Endodermal cell (in vitro differentiated cells): Measurements from ENCODE around the gene NUDT22. TPM values are rescaled to one million over a fixed set of nuclear protein-coding genes. Genes with fewer than 3 reads are reported as not detected.

Experiments used
- DNase-seq: peaks from one replicate; pipeline ENCODE4 v3.0.0-alpha.2; 2017
- H3K27ac ChIP-seq: 2 replicates; pipeline ENCODE4 v1.5.1; 2013; ENCODE audit warnings: mild to moderate bottlenecking, low read depth, low read length, moderate library complexity
- H3K27me3 ChIP-seq: 2 replicates; pipeline ENCODE4 v1.6.1; 2013; ENCODE audit warnings: mild to moderate bottlenecking, low read length, moderate library complexity; ENCODE audit not compliant: insufficient read depth, control insufficient read depth, poor library complexity, severe bottlenecking
- H3K36me3 ChIP-seq: 2 replicates; pipeline ENCODE4 v1.7.0; 2013; ENCODE audit warnings: mild to moderate bottlenecking, low read length, moderate library complexity; ENCODE audit not compliant: control insufficient read depth, insufficient read depth
- H3K4me1 ChIP-seq: one replicate; pipeline ENCODE4 v1.7.0; 2013; ENCODE audit warnings: low read length; ENCODE audit not compliant: control insufficient read depth, insufficient read depth
- H3K4me3 ChIP-seq: 2 replicates; pipeline ENCODE4 v1.5.1; 2013; ENCODE audit warnings: mild to moderate bottlenecking, low read length, moderate library complexity
- H3K9ac ChIP-seq: 2 replicates; pipeline ENCODE4 v1.6.1; 2013; ENCODE audit warnings: mild to moderate bottlenecking, low read length, moderate library complexity; ENCODE audit not compliant: poor library complexity, severe bottlenecking; ENCODE audit errors: extremely low read depth
- H3K9me3 ChIP-seq: 2 replicates; pipeline ENCODE4 v1.6.1; 2013; ENCODE audit warnings: mild to moderate bottlenecking, low read length, moderate library complexity; ENCODE audit not compliant: control insufficient read depth
- H3K27ac Mint-ChIP-seq: 2 replicates; pipeline ENCODE4 v1.8.0; 2020; ENCODE audit warnings: mixed read lengths
- H3K27me3 Mint-ChIP-seq: 2 replicates; pipeline ENCODE4 v1.8.0; 2021; ENCODE audit warnings: mild to moderate bottlenecking, mixed read lengths; ENCODE audit not compliant: insufficient read depth
- H3K36me3 Mint-ChIP-seq: 2 replicates; pipeline ENCODE4 v1.8.0; 2020; ENCODE audit warnings: low read depth, mixed read lengths
- H3K4me1 Mint-ChIP-seq: 2 replicates; pipeline ENCODE4 v1.8.0; 2020; ENCODE audit warnings: mixed read lengths
- H3K4me3 Mint-ChIP-seq: 2 replicates; pipeline ENCODE4 v1.8.0; 2020; ENCODE audit warnings: mild to moderate bottlenecking, moderate library complexity, mixed read lengths
- H3K9me3 Mint-ChIP-seq: 2 replicates; pipeline ENCODE4 v1.8.0; 2020; ENCODE audit warnings: mild to moderate bottlenecking, mixed read lengths
- WGBS, 2 experiments: methylation state at CpG; one replicate each; pipeline versions ENCODE4 v1.1.5 to v1.1.7; 2013; ENCODE audit warnings: missing lambda C conversion rate in 2 of 2, mixed read lengths in 1 of 2; ENCODE audit not compliant: insufficient coverage in 1 of 2, insufficient read length in 1 of 2; 5-methylcytosine and 5-hydroxymethylcytosine counted together
- total RNA-seq, 2 donors: library from RNA; stranded (reverse); fragmentation: NEBNext Ultra II Directional in 1 of 2; extraction: Animal tissue kit (Norgen Biotek cat#: 25700) in 1 of 2; gene quantifications; 2 replicates in 1 of 2; 3 replicates in 1 of 2; pipeline ENCODE4 v1.2.1, GENCODE V29; 2021
- TF ChIP-seq, protein P1 (sequence below): fragments of 200-600 bp; sonication (generic); conservative IDR thresholded peaks from 2 replicates; pipeline ENCODE4 v1.5.0; 2021; ENCODE audit warnings: antibody characterized with exemption, mild to moderate bottlenecking

The NUDT22 gene
- total RNA-seq, 2 donors from 2014 or later = 54.4 to 55.9 TPM

DNA sequence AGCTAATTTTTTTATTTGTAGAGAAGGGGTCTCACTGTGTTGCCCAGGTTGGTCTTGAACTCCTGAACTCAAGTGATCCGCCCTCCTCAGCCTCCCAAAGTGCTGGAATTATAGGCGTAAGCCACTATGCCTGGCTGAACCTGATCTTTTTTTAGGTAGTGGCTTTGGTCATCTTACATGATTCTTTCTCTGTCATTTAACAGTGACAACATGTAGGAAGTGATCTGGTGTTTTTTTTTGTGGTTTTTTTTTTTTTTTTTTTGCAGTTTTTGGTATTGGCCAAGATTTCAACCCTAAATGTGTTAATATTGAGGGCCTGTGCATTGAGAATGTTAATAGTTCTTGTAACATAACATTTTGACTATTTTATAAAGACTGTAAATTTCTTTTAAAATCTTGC lies 27.6 kb upstream of the NUDT22 start:
- no peaks in the 10 kb centered on the region for H3K4me1 ChIP-seq
- Mint-ChIP-seq H3K4me1 (no peaks in the 10 kb centered on the region), H3K4me3 (no peak overlapping the region), H3K9me3 (no peaks in the 10 kb centered on the region), H3K27ac (no peak overlapping the region), H3K27me3 (no peaks in the 10 kb centered on the region), H3K36me3 (peaks cover 81% of the 10 kb centered on the region)
- peaks cover 93% of the 10 kb centered on the region for H3K36me3 ChIP-seq
- TF ChIP-seq, protein P1, sequence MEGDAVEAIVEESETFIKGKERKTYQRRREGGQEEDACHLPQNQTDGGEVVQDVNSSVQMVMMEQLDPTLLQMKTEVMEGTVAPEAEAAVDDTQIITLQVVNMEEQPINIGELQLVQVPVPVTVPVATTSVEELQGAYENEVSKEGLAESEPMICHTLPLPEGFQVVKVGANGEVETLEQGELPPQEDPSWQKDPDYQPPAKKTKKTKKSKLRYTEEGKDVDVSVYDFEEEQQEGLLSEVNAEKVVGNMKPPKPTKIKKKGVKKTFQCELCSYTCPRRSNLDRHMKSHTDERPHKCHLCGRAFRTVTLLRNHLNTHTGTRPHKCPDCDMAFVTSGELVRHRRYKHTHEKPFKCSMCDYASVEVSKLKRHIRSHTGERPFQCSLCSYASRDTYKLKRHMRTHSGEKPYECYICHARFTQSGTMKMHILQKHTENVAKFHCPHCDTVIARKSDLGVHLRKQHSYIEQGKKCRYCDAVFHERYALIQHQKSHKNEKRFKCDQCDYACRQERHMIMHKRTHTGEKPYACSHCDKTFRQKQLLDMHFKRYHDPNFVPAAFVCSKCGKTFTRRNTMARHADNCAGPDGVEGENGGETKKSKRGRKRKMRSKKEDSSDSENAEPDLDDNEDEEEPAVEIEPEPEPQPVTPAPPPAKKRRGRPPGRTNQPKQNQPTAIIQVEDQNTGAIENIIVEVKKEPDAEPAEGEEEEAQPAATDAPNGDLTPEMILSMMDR = no peak
- H3K27ac ChIP-seq = no peak overlapping the region
- H3K4me3 ChIP-seq = no peak overlapping the region
- no peak for DNase-seq
- no peaks in the 10 kb centered on the region for H3K9me3 ChIP-seq
- WGBS, 2 experiments = 95 to 98% methylated on average over 2 of the region's 2 CpGs
- no peak overlapping the region for H3K9ac ChIP-seq
- no peaks in the 10 kb centered on the region for H3K27me3 ChIP-seq

DNA sequence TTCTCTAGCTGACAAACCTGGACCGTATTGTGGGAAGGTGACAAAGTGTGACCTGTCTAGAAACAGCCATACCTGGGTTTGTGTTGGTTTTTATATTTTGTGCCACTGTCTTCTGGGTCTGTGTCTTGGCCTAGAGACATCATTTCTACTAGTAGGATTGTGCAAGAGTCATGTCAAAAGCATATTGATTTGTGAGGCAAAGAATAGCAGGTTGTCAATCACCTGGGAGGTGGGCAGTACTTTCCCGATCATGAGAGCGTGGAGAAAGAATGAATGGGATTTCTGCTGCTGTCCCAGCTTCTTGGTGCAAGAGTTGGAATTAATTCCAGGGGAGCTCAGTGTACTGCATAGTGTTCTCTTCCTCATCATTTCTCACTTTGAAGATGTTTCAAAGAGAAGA lies 24.5 kb upstream of the NUDT22 start:
- Histone ChIP-seq H3K9ac (no peak overlapping the region), H3K36me3 (peaks cover 93% of the 10 kb centered on the region), H3K4me1 (peaks cover 3% of the 10 kb centered on the region), H3K4me3 (no peak overlapping the region), H3K27ac (no peak overlapping the region), H3K27me3 (no peaks in the 10 kb centered on the region), H3K9me3 (no peaks in the 10 kb centered on the region)
- WGBS, 2 experiments = 94 to 100% methylated on average over 3 of the region's 3 CpGs
- Mint-ChIP-seq H3K27me3 (no peaks in the 10 kb centered on the region), H3K4me1 (no peaks in the 10 kb centered on the region), H3K9me3 (no peaks in the 10 kb centered on the region), H3K27ac (no peak overlapping the region), H3K36me3 (peaks cover 75% of the 10 kb centered on the region), H3K4me3 (no peak overlapping the region)
- TF ChIP-seq, protein P1 = no peak
- DNase-seq = no peak

DNA sequence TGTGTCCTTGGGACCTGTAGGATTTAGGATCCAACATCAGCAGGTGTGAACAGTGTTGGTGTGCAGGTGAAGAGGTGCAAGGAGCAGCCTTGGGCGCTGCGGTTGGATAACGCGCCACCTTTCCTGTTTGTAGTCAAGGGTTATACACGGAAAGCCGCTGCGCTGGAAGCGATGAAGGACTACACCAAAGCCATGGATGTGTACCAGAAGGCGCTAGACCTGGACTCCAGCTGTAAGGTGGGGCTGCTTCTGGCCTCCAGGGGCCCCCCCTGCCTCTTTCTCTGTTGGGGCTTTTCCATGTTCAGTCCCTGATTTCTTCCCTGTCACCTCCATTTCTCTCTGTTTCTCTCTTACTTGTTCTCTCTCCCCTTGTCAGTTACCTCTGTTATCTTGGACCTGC lies 23.1 kb upstream of the NUDT22 start:
- WGBS, 2 experiments = 93 to 96% methylated on average over 9 of the region's 9 CpGs
- no peak overlapping the region for H3K27ac Mint-ChIP-seq
- TF ChIP-seq, protein P1 = no peak

More for the DNA sequence above, 23.1 kb upstream of the NUDT22 start:
- H3K27me3 Mint-ChIP-seq = no peaks in the 10 kb centered on the region
- Histone ChIP-seq H3K36me3 (peaks cover 84% of the 10 kb centered on the region), H3K27me3 (no peaks in the 10 kb centered on the region), H3K4me3 (no peak overlapping the region), H3K4me1 (peaks cover 3% of the 10 kb centered on the region), H3K9me3 (no peaks in the 10 kb centered on the region), H3K9ac (no peak overlapping the region), H3K27ac (no peak overlapping the region)
- H3K9me3 Mint-ChIP-seq = no peaks in the 10 kb centered on the region
- peaks cover 60% of the 10 kb centered on the region for H3K36me3 Mint-ChIP-seq
- no peak overlapping the region for H3K4me3 Mint-ChIP-seq
- H3K4me1 Mint-ChIP-seq = no peaks in the 10 kb centered on the region
- no peak for DNase-seq
